ENCODE results near the gene EOLA1.
"Not testable (repeated sequence)": the region's sequence is repeated elsewhere in the genome, so short reads cannot be mapped to it uniquely, and the experiment has no call there.

The EOLA1 gene

GRCh38 chrX:149545545-149546543, 5.0 kb downstream of the EOLA1 start:
- peak; percentile 28 for DNase-seq (ENCODE audit: low read depth, low spot score)

GRCh38 chrX:149546962-149547361, 6.2 kb downstream of the EOLA1 start:
- not testable (repeated sequence) for DNase-seq (ENCODE audit: low read depth, low spot score)

- DNase-seq (ENCODE audit: low read depth, low spot score) = not testable (repeated sequence)
Observed at GRCh38 chrX:149547782-149548181, 7.0 kb downstream of the EOLA1 start.

- not testable (repeated sequence) for DNase-seq (ENCODE audit: low read depth, low spot score)
Observed at GRCh38 chrX:149549701-149550100, 8.9 kb downstream of the EOLA1 start, which contains the start of gene HSFX3. HSFX3 (minus strand) TSS chrX:149549924; CDS start chrX:149549852, 72 bp downstream.

- DNase-seq (ENCODE audit: low read depth, low spot score) = not testable (repeated sequence)
Observed at GRCh38 chrX:149550454-149550853, 9.6 kb downstream of the EOLA1 start.

- not testable (repeated sequence) for DNase-seq (ENCODE audit: low read depth, low spot score)
Observed at GRCh38 chrX:149551245-149551938, 10.6 kb downstream of the EOLA1 start.

- not testable (repeated sequence) for DNase-seq (ENCODE audit: low read depth, low spot score)
Observed at GRCh38 chrX:149551939-149552248, 11.1 kb downstream of the EOLA1 start.

GRCh38 chrX:149555251-149555650, 14.4 kb downstream of the EOLA1 start:
- DNase-seq (ENCODE audit: low read depth, low spot score) = not testable (repeated sequence)

GRCh38 chrX:149563359-149563758, 22.5 kb downstream of the EOLA1 start:
- DNase-seq (ENCODE audit: low read depth, low spot score) = no peak

- no peak for DNase-seq (ENCODE audit: low read depth, low spot score)
Observed at GRCh38 chrX:149567621-149568417, 27.0 kb downstream of the EOLA1 start.

- DNase-seq (ENCODE audit: low read depth, low spot score) = no peak
Observed at GRCh38 chrX:149568701-149569296, 28.0 kb downstream of the EOLA1 start.

GRCh38 chrX:149569770-149570169, 29.0 kb downstream of the EOLA1 start:
- no peak for DNase-seq (ENCODE audit: low read depth, low spot score)

- peak; percentile 46 for DNase-seq (ENCODE audit: low read depth, low spot score)
Observed at GRCh38 chrX:149570668-149571067, 29.9 kb downstream of the EOLA1 start.

GRCh38 chrX:149571770-149572169, 31.0 kb downstream of the EOLA1 start:
- no peak for DNase-seq (ENCODE audit: low read depth, low spot score)

- DNase-seq (ENCODE audit: low read depth, low spot score) = peak; percentile 11
Observed at GRCh38 chrX:149572743-149573142, 31.9 kb downstream of the EOLA1 start.

GRCh38 chrX:149573456-149573855, 32.6 kb downstream of the EOLA1 start:
- DNase-seq (ENCODE audit: low read depth, low spot score) = not testable (repeated sequence)

GRCh38 chrX:149585631-149586030, 44.8 kb downstream of the EOLA1 start:
- DNase-seq (ENCODE audit: low read depth, low spot score) = not testable (repeated sequence)

GRCh38 chrX:149587359-149587758, 46.5 kb downstream of the EOLA1 start, which contains the start of gene MAGEA9B:
MAGEA9B (minus strand) TSS chrX:149587459; CDS start chrX:149583179, 4,280 bp downstream.
- DNase-seq (ENCODE audit: low read depth, low spot score) = not testable (repeated sequence)

- DNase-seq (ENCODE audit: low read depth, low spot score) = not testable (repeated sequence)
Observed at GRCh38 chrX:149590993-149591392, 50.2 kb downstream of the EOLA1 start.

- DNase-seq (ENCODE audit: low read depth, low spot score) = not testable (repeated sequence)
Observed at GRCh38 chrX:149595214-149595613, 54.4 kb downstream of the EOLA1 start, which contains the start of gene HSFX2. HSFX2 (minus strand) TSS chrX:149595314; CDS start chrX:149594700, 614 bp downstream.

GRCh38 chrX:149595943-149596342, 55.1 kb downstream of the EOLA1 start:
- DNase-seq (ENCODE audit: low read depth, low spot score) = not testable (repeated sequence)
